ENCODE data around the gene SPTBN1.

The SPTBN1 gene

GRCh38 chr2:54677476-54678265 is 221.5 kb downstream of the SPTBN1 start:
- ATAC-seq = no peak
- TF ChIP-seq PATZ1 (CRISPR knock-in tag; IDR thresholded peaks at IDR 0.05; ENCODE audit: borderline replicate concordance) (no peak), ESRRG (CRISPR knock-in tag; IDR thresholded peaks at IDR 0.05) (no peak), ZNF8 (CRISPR knock-in tag; IDR thresholded peaks at IDR 0.05) (no peak), CREB5 (CRISPR knock-in tag; IDR thresholded peaks at IDR 0.05; ENCODE audit: low read depth) (no peak), ZNF565 (CRISPR knock-in tag; conservative IDR thresholded peaks at IDR 0.05; ENCODE audit: low read depth) (no peak), ZFP30 (CRISPR knock-in tag; IDR thresholded peaks at IDR 0.05) (no peak), TCF4 (CRISPR knock-in tag; IDR thresholded peaks at IDR 0.05; ENCODE audit: borderline replicate concordance) (no peak), ZNF70 (CRISPR knock-in tag; IDR thresholded peaks at IDR 0.05) (no peak), ZFP3 (CRISPR knock-in tag; IDR thresholded peaks at IDR 0.05) (no peak), ISL1 (CRISPR knock-in tag; IDR thresholded peaks at IDR 0.05) (no peak), BACH2 (CRISPR knock-in tag; IDR thresholded peaks at IDR 0.05; ENCODE audit: borderline replicate concordance) (no peak), RARB (CRISPR knock-in tag; IDR thresholded peaks at IDR 0.05) (no peak), TSHZ2 (CRISPR knock-in tag; IDR thresholded peaks at IDR 0.05) (no peak), GLIS3 (CRISPR knock-in tag; IDR thresholded peaks at IDR 0.05) (no peak)
- TF ChIP-seq, protein P1, sequence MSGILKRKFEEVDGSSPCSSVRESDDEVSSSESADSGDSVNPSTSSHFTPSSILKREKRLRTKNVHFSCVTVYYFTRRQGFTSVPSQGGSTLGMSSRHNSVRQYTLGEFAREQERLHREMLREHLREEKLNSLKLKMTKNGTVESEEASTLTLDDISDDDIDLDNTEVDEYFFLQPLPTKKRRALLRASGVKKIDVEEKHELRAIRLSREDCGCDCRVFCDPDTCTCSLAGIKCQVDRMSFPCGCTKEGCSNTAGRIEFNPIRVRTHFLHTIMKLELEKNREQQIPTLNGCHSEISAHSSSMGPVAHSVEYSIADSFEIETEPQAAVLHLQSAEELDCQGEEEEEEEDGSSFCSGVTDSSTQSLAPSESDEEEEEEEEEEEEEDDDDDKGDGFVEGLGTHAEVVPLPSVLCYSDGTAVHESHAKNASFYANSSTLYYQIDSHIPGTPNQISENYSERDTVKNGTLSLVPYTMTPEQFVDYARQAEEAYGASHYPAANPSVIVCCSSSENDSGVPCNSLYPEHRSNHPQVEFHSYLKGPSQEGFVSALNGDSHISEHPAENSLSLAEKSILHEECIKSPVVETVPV (CRISPR knock-in tag; IDR thresholded peaks at IDR 0.05) = no peak

DNA sequence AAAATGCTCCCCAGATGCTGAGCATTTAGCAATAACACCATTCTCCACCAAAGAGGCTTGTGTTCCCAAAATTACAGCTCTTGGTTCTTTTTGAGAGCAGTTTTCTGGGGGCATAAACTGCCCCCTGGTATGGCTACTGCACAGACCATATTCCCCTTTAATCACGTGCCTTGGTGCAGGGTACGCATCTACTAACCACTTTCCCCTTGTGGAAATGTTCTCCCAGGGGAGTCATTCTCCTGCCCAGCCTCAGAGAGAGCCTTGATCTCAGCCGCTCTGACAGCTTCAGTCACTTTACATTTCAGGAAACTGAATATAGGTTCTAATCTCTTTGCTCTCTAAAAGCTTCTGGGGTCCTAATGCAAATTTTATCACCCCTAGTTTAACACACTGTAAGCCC is 222.6 kb downstream of the SPTBN1 start:
- TF ChIP-seq OSR1 (CRISPR knock-in tag; IDR thresholded peaks at IDR 0.05) (no peak), ZNF8 (CRISPR knock-in tag; IDR thresholded peaks at IDR 0.05) (no peak), TCF4 (CRISPR knock-in tag; IDR thresholded peaks at IDR 0.05; ENCODE audit: borderline replicate concordance) (no peak), ESRRG (CRISPR knock-in tag; IDR thresholded peaks at IDR 0.05) (no peak), SNAI2 (CRISPR knock-in tag; IDR thresholded peaks at IDR 0.05) (no peak), ZFP30 (CRISPR knock-in tag; IDR thresholded peaks at IDR 0.05) (no peak), ARNTL (CRISPR knock-in tag; IDR thresholded peaks at IDR 0.05; ENCODE audit: borderline replicate concordance, low read depth) (no peak), CSDC2 (CRISPR knock-in tag; IDR thresholded peaks at IDR 0.05) (no peak), TSHZ2 (CRISPR knock-in tag; IDR thresholded peaks at IDR 0.05) (no peak), TOX (CRISPR knock-in tag; IDR thresholded peaks at IDR 0.05; ENCODE audit: borderline replicate concordance) (no peak)
- no peak for ATAC-seq
